Heart right ventricle (tissue), 16 donors: ENCODE measurements around the gene KIF14. TPM values are rescaled to one million over a fixed set of nuclear protein-coding genes. Genes with fewer than 3 reads are reported as not detected.

ENCODE experiments used
- ATAC-seq, 8 donors: fragments of 200-7000 bp; cut with Tn5 transposase; one replicate each; pipeline ENCODE4 v1.9.1; 2020; ENCODE audit warnings: mild to moderate bottlenecking in 8 of 8, moderate library complexity in 8 of 8, moderate number of reproducible peaks in 1 of 8
- DNase-seq, 2 donors: peaks; one replicate each; pipeline ENCODE4 v3.0.0-alpha.2; 2020
- H3K27ac ChIP-seq, 10 donors: fragments of 200-600 bp; sonication (generic) in 2 of 10; one replicate each; pipeline versions ENCODE4 v1.5.0 to v1.8.0; 2020 to 2022; ENCODE audit warnings: mild to moderate bottlenecking in 3 of 10
- H3K27me3 ChIP-seq, 7 donors: fragments of 200-600 bp; one replicate each; pipeline ENCODE4 v1.8.0; 2021 to 2022; ENCODE audit warnings: mild to moderate bottlenecking in 2 of 7
- H3K36me3 ChIP-seq, 9 donors: fragments of 200-600 bp; sonication (generic) in 1 of 9; one replicate each; pipeline versions ENCODE4 v1.5.0 to v1.8.0; 2020 to 2022; ENCODE audit warnings: mild to moderate bottlenecking in 2 of 9
- H3K4me1 ChIP-seq, 9 donors: fragments of 200-600 bp; sonication (generic) in 1 of 9; one replicate each; pipeline versions ENCODE4 v1.5.0 to v1.8.0; 2020 to 2022; ENCODE audit warnings: mild to moderate bottlenecking in 4 of 9
- H3K4me3 ChIP-seq, 10 donors: fragments of 200-600 bp; sonication (generic) in 2 of 10; one replicate each; pipeline versions ENCODE4 v1.5.0 to v1.8.0; 2020 to 2022; ENCODE audit warnings: mild to moderate bottlenecking in 7 of 10, moderate library complexity in 2 of 10
- H3K9me3 ChIP-seq, 11 donors: fragments of 200-600 bp in 10 of 11; sonication (generic) in 2 of 11; one replicate each; pipeline versions ENCODE4 v1.5.0 to v1.8.0; 2013 to 2022; ENCODE audit warnings: mild to moderate bottlenecking in 2 of 11, control low read depth in 1 of 11, moderate library complexity in 1 of 11
- CTCF ChIP-seq, 9 donors: fragments of 200-600 bp; sonication (generic) in 2 of 9; IDR thresholded peaks; one replicate each; pipeline versions ENCODE4 v1.5.0 to v1.8.0; 2021 to 2022; ENCODE audit warnings: antibody characterized with exemption in 9 of 9, mild to moderate bottlenecking in 5 of 9, moderate library complexity in 1 of 9
- WGBS, 2 donors: extraction: QIAGEN DNeasy Blood & Tissue Kit; methylation state at CpG; one replicate each; pipeline ENCODE4 v1.1.7; 2013; ENCODE audit warnings: inconsistent platforms in 1 of 2; 5-methylcytosine and 5-hydroxymethylcytosine counted together
- intact Hi-C, 10 donors: fragments of 100-400 bp; cut with DNase I; formaldehyde crosslinking; loops; one replicate each; pipeline versions ENCODE4 v1.11.1 to v1.14.2; 2022
- long read RNA-seq, 3 donors: library from polyadenylated mRNA; unstranded; transcript quantifications; one replicate each; pipeline ENCODE4 v2.0.0, GENCODE V29; 2020 to 2021
- polyA plus RNA-seq, 2 donors: library from polyadenylated mRNA; stranded (reverse); fragments of 200-250 nt; gene quantifications; one replicate each; pipeline ENCODE4 v1.2.3, GENCODE V29; 2013
- total RNA-seq, 10 donors: library from RNA; stranded (reverse); fragmentation: NEBNext Ultra II Directional in 3 of 10; extraction: Animal tissue kit (Norgen Biotek cat#: 25700) in 3 of 10; gene quantifications; one replicate each; pipeline versions ENCODE4 v1.2.1 to v1.2.4, GENCODE V29; 2021 to 2023
- donor health status: Arrhythmogenic right ventricular cardiomyopathy.
- donor health status: ischemic (EF 13 %, LVEDD 7.1; RV severe dilation, severe dysfunction).
- donor health status: healthy with polysubstance abuse.
- donor health status: DM: no; HTN: yes; CAD: no.
- donor health status: DM: no; HTN: no; CAD: no.
- donor health status: ischemic (EF 25% LVEDD 6.9; RV normal size, moderate dysfunction).
- donor health status: ischemic (EF 25% LVEDD 5.7; RV mildly dilated, moderate dysfunction).
- donor health status: healthy.
- donor health status: DM: yes; HTN: yes; CAD: no.
- donor health status: Ischemic cardiomyopathy.
- donor health status: ischemic (EF 35%, LVEDD 5.7; RV mildly dilated, moderate dysfunction).
- donor health status: nonischemic (EF 11% LVEDD 7.7; RV severe dilation, severe dysfunction).
- donor health status: DM: yes; HTN: yes; CAD: no.
- donor health status: PGD.
- donor health status: ischemic (EF 29% LVEDD 5.4; RV normal size, mild dysfunction).
- donor health status: nonischemic (EF 23%, LVEDD 6.1; RV moderate dilation, normal function).

KIF14 gene
- total RNA-seq = 1 to 10 TPM in 1 of 10 donors, under 1 TPM in 7, not detected in 2; 0.02 to 1.3 (median 0.06) TPM
- under 1 TPM; under 0.01 to 0.03 TPM for polyA plus RNA-seq
- long read RNA-seq, donor 1 = 0 reads
- long read RNA-seq, donor 2 = 0 reads
- long read RNA-seq, donor 3 = 0 reads

GRCh38 chr1:200620273-200621131 lies at the start of gene KIF14:
Gene KIF14, minus strand, starts transcription at chr1:200620751. Its CDS starts 2,028 bp downstream, at chr1:200618723.
- TF ChIP-seq CTCF (IDR thresholded peaks at IDR 0.05) = no peak

GRCh38 chr1:200669314-200670241 lies 49.0 kb upstream of the KIF14 start, which contains the start of gene DDX59:
Gene DDX59, minus strand, starts transcription at chr1:200669907. Its CDS starts 3,167 bp downstream, at chr1:200666740.
- ATAC-seq = peak; percentile 93 to 98 (median 96)
- peak in 1 of 9 donors; percentile 12 for TF ChIP-seq CTCF (IDR thresholded peaks at IDR 0.05)
- H3K4me3 ChIP-seq = peak within 1 kb of the TSS; percentile 71 to 98 (median 88)
- peaks cover 0 to 19% (median 0%) of the 10 kb centered on the region in 9 donors for H3K36me3 ChIP-seq
- H3K4me1 ChIP-seq = peaks cover 4 to 49% (median 28%) of the 10 kb centered on the region in 9 donors
- WGBS, 2 donors = 0% methylated on average over 71 to 90 of the region's 91 CpGs
- intact Hi-C loops = loop anchor here in 9 of 10 donors (1.0 to 10.0 kb wide), 9 partner anchors 47 to 135 kb away; partner anchors contain the start of genes CAMSAP2 (in 8 of the 9) and KIF14 (in 2 of the 9)
- H3K27ac ChIP-seq = peak within 1 kb of the TSS; percentile 98 to 100 (median 100)
- no peaks in the 10 kb centered on the region for H3K27me3 ChIP-seq
- peak; percentile 95 to 97 for DNase-seq
- no peaks in the 10 kb centered on the region for H3K9me3 ChIP-seq

More at GRCh38 chr1:200620273-200621131, at the start of gene KIF14:
- intact Hi-C loops = loop anchor here (1.0 to 10.0 kb wide), 15 partner anchors 47 to 494 kb away; partner anchors contain the start of genes CAMSAP2 (in 3 of the 10), DDX59 (in 2 of the 10) and CACNA1S (in 1 of the 10)
- 1% methylated on average over 58 to 59 of the region's 59 CpGs for WGBS, 2 donors
- Histone ChIP-seq H3K27ac (peak within 1 kb of the TSS in 6 of 10 donors; percentile 5 to 82 (median 35)), H3K36me3 (no peaks in the 10 kb centered on the region), H3K9me3 (no peaks in the 10 kb centered on the region), H3K27me3 (no peaks in the 10 kb centered on the region), H3K4me1 (peaks cover 0 to 37% (median 11%) of the 10 kb centered on the region in 9 donors), H3K4me3 (peak within 1 kb of the TSS; percentile 50 to 79 (median 67))
- peak; percentile 98 to 100 (median 99) for ATAC-seq
- peak; percentile 91 for DNase-seq

- TF ChIP-seq CTCF (IDR thresholded peaks at IDR 0.05) = no peak
- intact Hi-C loops = loop anchor here in 9 of 10 donors (1.0 to 10.0 kb wide), 7 partner anchors 46 to 136 kb away; partner anchors contain the start of genes KIF14 (in 2 of the 9) and CAMSAP2 (in 1 of the 9)
- Histone ChIP-seq H3K36me3 (peaks cover 0 to 28% (median 5%) of the 10 kb centered on the region in 9 donors), H3K27ac (peak overlapping the region; percentile 98 to 100 (median 100)), H3K4me3 (peak overlapping the region; percentile 71 to 98 (median 88)), H3K27me3 (no peaks in the 10 kb centered on the region), H3K4me1 (peaks cover 4 to 56% (median 34%) of the 10 kb centered on the region in 9 donors), H3K9me3 (no peaks in the 10 kb centered on the region)
- ATAC-seq (no peak), DNase-seq (no peak)
- 34 to 35% methylated on average over 7 of the region's 7 CpGs for WGBS, 2 donors
Observed at GRCh38 chr1:200668514-200669313, 48.2 kb upstream of the KIF14 start.
